ENCODE measurements around the gene FADS1. TPM values are rescaled to one million over a fixed set of nuclear protein-coding genes. Genes with fewer than 3 reads are reported as not detected.
A peak's percentile ranks its signal among the peaks of the same experiment; 100 is the strongest.

The FADS1 gene
- total and polyA plus RNA-seq, 2 of the 13 experiments (the other 11 are each of a cell fraction or from before 2014, with no cell fraction given): 91.8 to 108 TPM

GRCh38 chr11:61826930-61827570, 10.2 kb upstream of the FADS1 start:
- BruUV-seq (replicated peaks): no TSS peak
- in situ Hi-C loops (cut with HindIII; ENCODE audit: extremely low pct_ligation_motif_present, low pct_unique_long_range_greater_than_20kb): no loop called here
- Histone ChIP-seq H3K27me3 (ENCODE audit: control insufficient read depth in 1 of 2, insufficient read depth in 2 of 2, low read length in 2 of 2) (no peaks in the 10 kb centered on the region), H2AFZ (ENCODE audit: low read length) (no peak overlapping the region), H3K36me3 (replicated peaks in 1 of 2; ENCODE audit: control insufficient read depth in 1 of 2, insufficient read depth in 2 of 2, low read length in 2 of 2) (no peaks in the 10 kb centered on the region), H3K4me1 (ENCODE audit: insufficient read depth, low read length) (peaks cover 41% of the 10 kb centered on the region), H3K27ac (ENCODE audit: extremely low read length, insufficient read depth, low read length) (peak overlapping the region; percentile 74), H3K4me3 (replicated peaks in 1 of 3; ENCODE audit: insufficient read depth in 1 of 3, low read depth in 2 of 3, low read length in 3 of 3) (no peak overlapping the region), H4K20me1 (ENCODE audit: insufficient read depth, low read length) (no peaks in the 10 kb centered on the region), H3K79me2 (ENCODE audit: insufficient read depth, low read length) (peaks cover 33% of the 10 kb centered on the region), H3K9ac (ENCODE audit: insufficient read depth, low read depth, low read length) (0 out of 2 replicates have a peak overlapping the region, but pooled peaks have one; percentile 4), H3K9me3 (ENCODE audit: low read length) (no peaks in the 10 kb centered on the region), H3K4me2 (ENCODE audit: low read depth, low read length) (no peak overlapping the region)
- intact Hi-C loops (cut with micrococcal nuclease; ENCODE audit: unreplicated experiment): no loop called here
- FAIRE-seq: no peak
- ChIA-PET CTCF (ENCODE audit: low intra/inter-chr PET ratio, low total read pairs) (no interaction called here), POLR2A (no interaction called here)
- ATAC-seq: no peak
- WGBS (ENCODE audit: low lambda C conversion rate): 91% methylated on average over 21 of the region's 23 CpGs
- TF ChIP-seq ZNF142 (CRISPR knock-in tag; IDR thresholded peaks at IDR 0.05) (no peak), HMG20A (CRISPR knock-in tag; IDR thresholded peaks at IDR 0.05; ENCODE audit: borderline replicate concordance) (no peak), NR1H2 (CRISPR knock-in tag; IDR thresholded peaks at IDR 0.05; ENCODE audit: borderline replicate concordance, low read depth) (no peak), KDM2A (CRISPR knock-in tag; IDR thresholded peaks at IDR 0.05; ENCODE audit: borderline replicate concordance, low read depth) (no peak), ZNF768 (CRISPR knock-in tag; IDR thresholded peaks at IDR 0.05) (0 out of 2 replicates have a peak, but pooled peaks have one; percentile 15), ZNF501 (CRISPR knock-in tag; IDR thresholded peaks at IDR 0.05) (peak; percentile 2; the same call in 1 of the 2 replicates), ZBTB21 (CRISPR knock-in tag; IDR thresholded peaks at IDR 0.05) (no peak), ZNF430 (CRISPR knock-in tag; IDR thresholded peaks at IDR 0.05) (no peak)
- no peak for DNase-seq (ENCODE audit: low spot score)

Measured in HepG2 (cell line).